GM18526 (cell line): ENCODE measurements around the gene LPP.

Experiments
- POLR2A ChIP-seq: IDR thresholded peaks from 3 replicates; pipeline ENCODE4 v1.6.1; 2011; ENCODE audit not compliant: insufficient read length; ENCODE audit errors: extremely low read depth

Gene LPP

GRCh38 chr3:188336178-188336577 lies 182.2 kb downstream of the LPP start:
- TF ChIP-seq POLR2A = no peak

DNA sequence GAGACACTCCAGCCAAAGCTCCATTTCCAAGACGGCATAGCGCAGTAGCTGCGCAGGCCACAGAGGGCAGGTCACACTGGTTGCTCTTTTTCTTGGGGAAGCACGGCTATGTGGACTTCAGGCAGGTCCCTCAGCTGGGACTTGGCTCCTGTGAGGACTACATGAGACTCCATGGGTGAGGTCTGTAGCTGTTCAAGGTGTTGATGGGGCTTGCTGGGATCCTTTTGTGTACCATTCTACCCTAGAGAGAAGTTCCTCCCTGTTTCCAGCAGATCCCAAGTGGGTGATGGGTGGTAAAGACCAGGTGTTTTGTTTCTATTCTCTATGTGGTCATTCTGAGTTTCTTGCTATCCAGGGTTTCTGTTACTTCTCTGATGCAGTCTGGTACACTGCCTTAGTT lies 183.3 kb downstream of the LPP start:
- no peak for TF ChIP-seq POLR2A

DNA sequence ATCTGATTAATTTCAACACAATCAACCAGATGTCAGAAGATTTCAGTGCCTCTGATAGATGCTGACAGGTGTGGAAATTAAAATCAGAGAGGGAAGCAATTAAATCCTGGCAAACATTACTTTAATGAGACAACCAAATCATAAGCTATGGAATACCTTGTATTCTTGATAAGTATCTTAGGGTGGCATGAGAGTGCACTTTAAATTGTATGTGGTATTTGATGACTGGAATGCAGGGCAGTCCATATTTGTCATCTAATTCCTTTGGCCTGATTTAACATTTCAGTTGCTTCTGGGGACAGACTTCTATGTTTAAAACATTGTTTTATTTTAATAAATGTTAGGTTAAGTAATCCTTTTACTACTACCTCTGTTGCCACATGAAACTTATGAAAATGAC lies 184.1 kb downstream of the LPP start:
- no peak for TF ChIP-seq POLR2A

DNA sequence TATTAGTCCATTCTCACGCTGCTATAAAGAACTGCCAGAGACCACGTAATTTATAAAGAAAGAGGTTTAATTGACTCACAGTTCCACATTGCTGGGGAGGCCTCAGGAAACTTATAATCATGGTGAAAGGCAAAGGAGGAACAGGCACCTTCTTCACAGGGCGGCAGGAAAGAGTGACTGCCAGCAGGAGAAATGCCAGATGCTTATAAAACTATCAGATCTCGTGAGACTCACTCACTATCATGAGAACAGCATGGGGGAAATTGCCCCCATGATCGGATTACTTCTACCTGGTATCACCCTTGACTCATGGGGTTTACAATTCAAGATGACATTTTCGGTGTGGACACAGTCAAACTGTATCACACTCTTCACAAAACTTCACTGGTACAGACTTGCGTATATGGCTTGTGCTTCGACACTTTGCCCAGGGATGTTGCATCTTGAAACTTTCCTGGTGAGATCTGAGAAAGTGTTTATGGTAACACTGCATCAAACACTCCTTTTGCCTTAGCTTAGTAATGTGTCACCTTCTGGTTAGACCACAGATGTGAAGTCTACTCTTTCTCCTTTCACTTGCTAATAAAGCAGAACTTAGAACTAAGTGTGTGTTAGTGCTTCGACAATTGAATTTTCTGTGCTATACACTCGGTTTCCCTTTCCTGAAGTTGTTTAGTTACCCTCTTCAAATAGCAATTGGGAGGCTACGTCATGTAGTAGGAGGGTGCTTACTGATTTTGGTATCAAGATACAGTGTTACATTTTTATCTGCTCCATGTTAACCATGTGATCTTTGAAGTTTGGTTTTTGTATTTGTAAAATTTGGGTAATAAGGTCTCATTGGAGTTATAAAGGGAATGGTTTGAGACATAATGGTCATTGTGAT lies 185.7 kb downstream of the LPP start:
- TF ChIP-seq POLR2A = no peak

GRCh38 chr3:188341501-188341900 lies 187.5 kb downstream of the LPP start:
- no peak for TF ChIP-seq POLR2A

DNA sequence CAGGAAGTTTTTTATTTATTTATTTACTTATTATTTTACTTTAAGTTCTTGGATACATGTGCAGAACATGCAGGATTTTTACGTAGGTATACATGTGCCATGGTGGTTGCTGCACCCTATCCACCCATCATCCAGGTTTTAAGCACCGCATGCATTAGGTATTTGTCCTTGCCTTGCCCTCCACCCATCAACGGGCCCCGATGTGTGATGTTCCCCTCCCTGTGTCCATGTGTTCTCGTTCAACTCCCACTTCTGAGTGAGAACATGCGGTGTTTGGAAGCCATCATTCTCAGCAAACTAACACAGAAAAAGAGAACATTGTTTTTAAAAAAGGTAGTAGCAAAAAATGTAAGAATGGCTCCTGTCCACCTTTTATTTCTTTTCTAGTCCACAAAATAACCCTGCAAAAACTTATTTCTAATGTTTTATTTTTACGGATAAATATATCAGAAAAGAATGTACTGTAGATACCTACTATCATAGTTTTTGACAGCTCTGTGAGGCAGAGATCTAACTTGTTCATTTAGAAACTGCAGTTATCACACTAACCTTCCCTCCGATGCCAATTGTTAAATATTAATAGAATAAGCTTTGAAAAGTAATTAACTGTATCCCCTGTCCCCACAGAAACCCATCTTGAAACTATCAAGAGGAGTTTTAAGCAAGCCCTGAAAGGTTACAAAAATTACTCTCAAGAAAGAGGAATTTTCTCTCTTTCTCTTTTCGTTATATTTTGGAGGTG lies 189.2 kb downstream of the LPP start:
- no peak for TF ChIP-seq POLR2A

- TF ChIP-seq POLR2A = no peak
These were observed 189.9 kb downstream of the LPP start for GRCh38 chr3:188343894-188344293.

DNA sequence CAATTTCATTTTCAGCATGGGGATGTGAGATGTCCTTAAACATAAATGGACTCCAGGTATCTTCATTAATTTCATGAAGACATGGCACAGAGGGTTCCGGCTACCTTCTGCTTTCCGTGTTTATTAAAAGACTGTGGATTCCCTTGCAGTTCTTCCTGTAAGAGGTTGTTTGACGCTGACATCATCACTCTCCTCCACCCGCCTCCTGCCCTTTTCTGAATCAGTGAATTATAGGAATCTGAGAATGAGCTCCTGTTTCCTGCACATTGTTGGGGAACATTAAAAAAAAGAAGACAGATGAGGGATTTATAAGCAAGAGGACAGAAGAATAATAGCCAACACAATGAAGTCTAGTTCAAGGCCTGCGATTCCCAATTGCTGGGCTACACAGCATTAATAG lies 191.3 kb downstream of the LPP start:
- no peak for TF ChIP-seq POLR2A

DNA sequence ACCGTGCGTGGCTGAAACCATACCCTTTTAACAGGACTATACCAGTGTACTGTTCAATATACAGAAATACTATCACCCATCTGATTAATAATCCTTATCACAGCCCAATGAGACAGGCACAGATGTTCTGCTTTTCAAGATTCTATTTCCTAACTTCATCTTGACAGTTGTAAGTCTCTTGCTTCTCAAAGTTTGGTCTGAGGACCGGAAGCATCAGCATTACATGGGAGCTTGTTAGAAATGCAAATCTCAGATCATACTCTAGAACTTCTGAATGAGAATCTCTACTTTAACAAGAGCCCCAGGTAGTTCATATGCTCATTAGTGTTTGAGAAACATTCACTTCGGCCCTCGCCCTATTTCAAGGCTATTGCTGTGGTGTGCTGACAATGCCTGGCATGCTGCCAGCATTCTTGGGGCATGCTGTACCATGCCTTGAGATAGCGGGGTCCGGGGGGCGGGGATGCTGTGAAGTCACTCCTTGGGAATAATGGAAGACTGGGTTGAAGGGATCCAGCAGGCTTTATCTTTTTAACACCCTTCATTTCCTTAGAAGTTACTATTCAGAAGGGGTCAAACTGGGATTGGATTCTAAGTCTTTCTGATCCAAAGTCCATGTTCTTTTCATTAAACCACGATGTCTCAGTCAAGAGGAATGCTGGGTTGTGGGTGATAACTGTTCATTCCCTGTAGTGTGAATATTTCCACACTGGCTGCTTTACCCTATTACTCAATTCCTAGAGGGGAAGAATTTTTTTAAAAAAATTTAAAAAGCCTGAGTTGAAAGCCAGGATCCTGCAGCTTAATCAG lies 194.7 kb downstream of the LPP start:
- no peak for TF ChIP-seq POLR2A

GRCh38 chr3:188349351-188349901 lies 195.5 kb downstream of the LPP start:
- TF ChIP-seq POLR2A = no peak

DNA sequence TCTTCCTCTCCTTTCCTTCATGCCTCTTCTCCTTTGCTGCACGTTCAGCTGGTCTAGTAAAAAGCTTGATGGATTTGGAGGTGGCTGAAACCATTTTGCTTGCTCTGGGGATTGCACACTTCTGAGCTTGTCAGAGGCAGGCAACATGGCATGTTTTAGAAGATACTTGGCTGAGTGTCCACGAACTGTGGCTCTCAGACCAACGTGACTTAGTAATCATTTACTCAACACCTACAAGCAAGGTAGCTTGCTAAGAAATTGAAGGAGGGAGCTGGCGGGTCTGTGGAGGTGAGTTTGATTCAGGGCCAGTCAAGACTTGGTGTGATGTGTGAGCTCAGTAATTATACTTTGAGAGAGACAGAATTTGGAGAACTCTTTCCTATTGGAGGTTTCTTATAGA lies 196.0 kb downstream of the LPP start:
- TF ChIP-seq POLR2A = no peak

DNA sequence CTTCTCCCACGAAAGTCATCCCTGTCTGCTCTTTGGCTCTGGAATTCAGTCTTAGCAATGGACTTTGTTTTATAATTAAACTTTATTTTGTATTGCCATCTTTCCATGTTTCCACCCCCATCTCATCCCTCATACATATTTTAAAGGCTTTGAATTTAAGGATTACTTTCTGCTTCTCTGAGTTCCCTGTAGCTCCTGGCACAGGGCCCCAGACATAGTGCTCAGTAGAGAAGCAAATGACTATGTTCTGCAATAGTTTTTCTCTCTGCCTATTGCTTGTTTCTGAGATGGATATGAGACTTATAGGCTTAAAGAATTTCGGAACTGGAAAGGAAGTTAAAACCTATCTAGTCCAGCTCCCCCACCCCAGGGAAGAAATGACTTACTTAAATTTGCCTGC lies 197.0 kb downstream of the LPP start:
- TF ChIP-seq POLR2A = no peak

DNA sequence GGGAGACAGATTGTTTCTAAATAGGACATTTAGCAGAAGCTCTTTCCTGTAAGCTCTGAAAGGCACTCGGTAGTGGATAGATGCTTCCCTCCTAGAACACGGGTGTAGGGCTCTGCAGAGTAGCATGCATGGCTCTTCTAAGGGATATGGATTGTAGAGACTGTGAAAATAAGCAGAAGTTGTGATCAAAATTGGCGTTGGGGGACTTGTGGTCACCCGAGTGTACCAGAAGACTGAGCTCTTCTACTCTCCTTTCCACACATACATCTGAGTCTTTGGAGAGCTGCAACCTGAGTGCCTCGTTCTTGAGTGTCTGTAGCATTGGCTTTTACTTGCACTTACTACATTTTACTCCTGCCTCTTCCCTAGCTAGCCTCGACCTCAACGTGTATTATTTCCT lies 197.7 kb downstream of the LPP start:
- no peak for TF ChIP-seq POLR2A

DNA sequence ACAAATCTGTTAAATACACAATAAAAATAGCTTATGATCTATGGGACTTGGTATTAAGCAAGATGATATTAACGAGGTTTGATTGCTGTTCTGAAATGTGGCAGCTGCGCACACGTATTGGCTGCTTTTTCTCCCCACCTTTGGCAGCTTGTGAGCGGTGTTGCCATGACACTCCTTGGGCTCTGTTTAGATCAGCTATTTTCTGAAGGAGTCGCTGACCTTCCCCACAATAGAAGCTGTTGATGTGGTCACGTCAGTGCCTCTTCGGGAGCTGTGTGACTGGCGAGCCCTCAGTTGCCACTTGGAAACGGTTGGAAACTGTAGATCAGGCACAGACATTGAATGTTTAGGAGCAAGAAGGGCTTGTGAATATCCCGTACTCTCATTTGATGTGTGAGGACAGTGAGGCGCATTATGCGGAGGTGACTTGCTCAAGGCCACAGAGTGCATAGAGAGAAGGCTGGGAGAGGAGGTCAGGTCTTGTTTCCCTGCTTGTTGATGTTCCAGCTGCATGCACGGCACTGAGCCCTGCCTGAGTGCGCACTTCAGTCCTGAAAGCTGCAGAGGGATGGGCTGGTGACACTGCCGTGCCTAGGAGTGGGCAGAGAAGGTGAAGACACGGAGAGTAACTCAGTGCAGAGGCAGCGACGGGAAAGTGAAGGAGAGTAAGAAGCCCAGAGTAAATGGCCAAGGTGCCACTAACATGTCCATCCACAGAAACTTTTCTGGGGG lies 198.4 kb downstream of the LPP start:
- TF ChIP-seq POLR2A = no peak

GRCh38 chr3:188353426-188353825 lies 199.5 kb downstream of the LPP start:
- TF ChIP-seq POLR2A = no peak
